Measurements from ENCODE around the gene MED1.

MED1 gene

GRCh38 chr17:39364236-39365025, 86.6 kb downstream of the MED1 start:
- DNase-seq (ENCODE audit: extremely low read depth in 1 of 2, low read depth in 1 of 2): no peak

GRCh38 chr17:39361064-39361463, 90.0 kb downstream of the MED1 start:
- DNase-seq (ENCODE audit: extremely low read depth in 1 of 2, low read depth in 1 of 2): no peak

GRCh38 chr17:39360537-39360936, 90.5 kb downstream of the MED1 start:
- DNase-seq (ENCODE audit: extremely low read depth in 1 of 2, low read depth in 1 of 2): no peak

- no peak for DNase-seq (ENCODE audit: extremely low read depth in 1 of 2, low read depth in 1 of 2)
Measured at GRCh38 chr17:39359994-39360393, 91.1 kb downstream of the MED1 start.

- DNase-seq (ENCODE audit: extremely low read depth in 1 of 2, low read depth in 1 of 2): no peak
Measured at GRCh38 chr17:39357986-39358385, 93.1 kb downstream of the MED1 start.

GRCh38 chr17:39357488-39357887, 93.6 kb downstream of the MED1 start:
- no peak for DNase-seq (ENCODE audit: extremely low read depth in 1 of 2, low read depth in 1 of 2)
